ENCODE data around the gene SERTAD4.

DNA sequence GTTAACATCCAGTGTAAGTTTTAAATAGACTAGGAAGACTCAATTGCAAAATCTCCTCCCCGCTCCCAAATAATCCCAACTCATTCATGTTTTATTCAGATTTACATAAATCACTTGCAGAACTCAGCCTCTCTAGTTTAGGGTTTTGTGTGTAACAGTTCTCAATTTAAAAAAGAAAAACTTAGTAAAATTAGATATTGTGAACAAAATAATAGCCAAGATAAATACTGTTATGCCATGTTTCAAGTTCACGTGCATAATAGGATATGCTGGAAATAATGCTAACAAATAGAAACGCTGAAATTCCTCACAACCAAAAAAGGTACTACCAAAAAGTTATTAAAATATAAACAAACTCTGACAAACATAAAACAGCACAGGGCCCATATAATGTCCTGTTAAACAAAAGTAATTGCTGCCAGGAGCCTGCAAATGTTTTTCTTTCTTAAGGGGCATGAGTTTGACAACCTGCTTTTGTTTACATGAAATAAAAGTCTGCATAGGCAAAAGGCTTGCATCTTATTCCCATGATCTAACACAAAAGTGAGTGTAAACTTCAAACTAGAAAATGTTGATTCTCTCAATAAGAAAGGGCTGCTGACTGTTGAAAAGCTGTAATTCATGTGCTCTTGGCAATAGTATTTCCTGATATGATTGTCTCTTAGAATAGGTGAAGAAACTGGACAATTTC is 2.9 kb downstream of the SERTAD4 start:
- TF ChIP-seq, protein P1, sequence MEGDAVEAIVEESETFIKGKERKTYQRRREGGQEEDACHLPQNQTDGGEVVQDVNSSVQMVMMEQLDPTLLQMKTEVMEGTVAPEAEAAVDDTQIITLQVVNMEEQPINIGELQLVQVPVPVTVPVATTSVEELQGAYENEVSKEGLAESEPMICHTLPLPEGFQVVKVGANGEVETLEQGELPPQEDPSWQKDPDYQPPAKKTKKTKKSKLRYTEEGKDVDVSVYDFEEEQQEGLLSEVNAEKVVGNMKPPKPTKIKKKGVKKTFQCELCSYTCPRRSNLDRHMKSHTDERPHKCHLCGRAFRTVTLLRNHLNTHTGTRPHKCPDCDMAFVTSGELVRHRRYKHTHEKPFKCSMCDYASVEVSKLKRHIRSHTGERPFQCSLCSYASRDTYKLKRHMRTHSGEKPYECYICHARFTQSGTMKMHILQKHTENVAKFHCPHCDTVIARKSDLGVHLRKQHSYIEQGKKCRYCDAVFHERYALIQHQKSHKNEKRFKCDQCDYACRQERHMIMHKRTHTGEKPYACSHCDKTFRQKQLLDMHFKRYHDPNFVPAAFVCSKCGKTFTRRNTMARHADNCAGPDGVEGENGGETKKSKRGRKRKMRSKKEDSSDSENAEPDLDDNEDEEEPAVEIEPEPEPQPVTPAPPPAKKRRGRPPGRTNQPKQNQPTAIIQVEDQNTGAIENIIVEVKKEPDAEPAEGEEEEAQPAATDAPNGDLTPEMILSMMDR (IDR thresholded peaks at IDR 0.05): no peak
- TF ChIP-seq POLR2A (IDR thresholded peaks at IDR 0.05) (no peak), POLR2AphosphoS5 (IDR thresholded peaks at IDR 0.05) (no peak), EP300 (IDR thresholded peaks at IDR 0.05) (no peak)
